ENCODE data around the gene SH2D3A. TPM values are rescaled to one million over a fixed set of nuclear protein-coding genes. Genes with fewer than 3 reads are reported as not detected.

The SH2D3A gene
- total and polyA plus RNA-seq, 2 donors (not counting 3 experiments of a cell fraction or from before 2014, with no cell fraction given) = 0.04 to 0.53 TPM

DNA sequence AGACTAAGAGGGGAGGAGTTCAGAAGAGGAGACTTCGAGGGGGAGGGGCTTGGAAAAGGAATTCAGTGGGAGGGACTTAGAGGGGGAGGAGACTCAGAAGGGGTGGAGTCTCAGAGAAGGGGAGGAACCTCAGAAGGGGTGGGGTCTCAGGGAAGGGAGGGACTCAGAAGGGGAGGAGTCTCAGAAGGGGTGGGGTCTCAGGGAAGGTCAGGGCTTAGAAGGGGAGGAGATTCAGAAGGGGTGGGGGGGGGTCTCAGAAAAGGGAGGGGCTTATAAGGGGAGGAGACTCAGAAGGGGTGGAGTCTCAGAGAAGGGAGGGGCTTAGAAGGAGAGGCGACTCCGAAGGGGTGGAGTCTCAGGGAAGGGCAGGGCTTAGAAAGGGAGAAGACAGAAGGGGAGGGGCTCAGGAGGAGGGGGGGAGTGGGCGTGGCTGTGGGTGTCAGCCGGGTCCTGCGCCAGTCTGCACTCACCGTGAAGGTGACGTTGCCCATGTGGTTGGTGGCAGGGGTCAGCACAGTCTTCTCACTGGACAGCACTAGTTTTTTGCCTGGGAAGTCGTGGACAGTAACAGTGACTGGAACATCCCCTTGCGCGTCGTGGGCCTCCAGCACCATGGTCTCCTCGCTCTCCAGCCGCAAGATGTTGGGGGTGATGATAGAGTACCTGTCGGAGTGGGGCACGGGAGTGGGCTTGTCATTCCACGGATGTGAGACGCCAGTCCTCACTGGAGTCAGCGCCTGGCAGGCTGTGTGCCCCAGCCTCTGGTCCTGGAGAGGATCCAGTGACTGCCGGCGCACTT, 48.3 kb downstream of the SH2D3A start:
- POLR2A ChIA-PET = no interaction called here
- H2AFZ ChIP-seq (ENCODE audit: low read depth, low read length) = no peak overlapping the region
- no peaks in the 10 kb centered on the region for H3K79me2 ChIP-seq (ENCODE audit: control insufficient read depth, insufficient read depth, low read length)
- no peaks in the 10 kb centered on the region for H3K9me1 ChIP-seq (replicated peaks; ENCODE audit: control insufficient read depth, extremely low read depth, insufficient read depth, low read length)
- H3K27me3 ChIP-seq (ENCODE audit: control insufficient read depth in 2 of 2, insufficient read depth in 2 of 2, low read length in 2 of 2) = no peaks in the 10 kb centered on the region
- no peak overlapping the region for H3K9ac ChIP-seq (replicated peaks; ENCODE audit: extremely low read depth, insufficient read depth, low read length)
- CTCF ChIA-PET = no interaction called here
- no peaks in the 10 kb centered on the region for H4K20me1 ChIP-seq (replicated peaks; ENCODE audit: control insufficient read depth, extremely low read depth, insufficient read depth, low read length)
- H3K4me3 ChIP-seq (replicated peaks in 1 of 3; ENCODE audit: insufficient read depth in 1 of 3, low read depth in 1 of 3, low read length in 3 of 3) = no peak overlapping the region
- no peaks in the 10 kb centered on the region for H3K9me3 ChIP-seq (replicated peaks; ENCODE audit: control insufficient read depth, insufficient read depth, low read length)
- no peak overlapping the region for H3K4me2 ChIP-seq (ENCODE audit: insufficient read depth, low read length)
- no peaks in the 10 kb centered on the region for H3K4me1 ChIP-seq (ENCODE audit: control insufficient read depth, extremely low read depth, insufficient read depth, low read length)
- H3K27ac ChIP-seq (ENCODE audit: insufficient read depth, low read depth, low read length) = no peak overlapping the region
- no peaks in the 10 kb centered on the region for H3K36me3 ChIP-seq (ENCODE audit: control insufficient read depth in 2 of 2, extremely low read depth in 1 of 2, insufficient read depth in 2 of 2, low read length in 2 of 2)
- TF ChIP-seq, protein P1, sequence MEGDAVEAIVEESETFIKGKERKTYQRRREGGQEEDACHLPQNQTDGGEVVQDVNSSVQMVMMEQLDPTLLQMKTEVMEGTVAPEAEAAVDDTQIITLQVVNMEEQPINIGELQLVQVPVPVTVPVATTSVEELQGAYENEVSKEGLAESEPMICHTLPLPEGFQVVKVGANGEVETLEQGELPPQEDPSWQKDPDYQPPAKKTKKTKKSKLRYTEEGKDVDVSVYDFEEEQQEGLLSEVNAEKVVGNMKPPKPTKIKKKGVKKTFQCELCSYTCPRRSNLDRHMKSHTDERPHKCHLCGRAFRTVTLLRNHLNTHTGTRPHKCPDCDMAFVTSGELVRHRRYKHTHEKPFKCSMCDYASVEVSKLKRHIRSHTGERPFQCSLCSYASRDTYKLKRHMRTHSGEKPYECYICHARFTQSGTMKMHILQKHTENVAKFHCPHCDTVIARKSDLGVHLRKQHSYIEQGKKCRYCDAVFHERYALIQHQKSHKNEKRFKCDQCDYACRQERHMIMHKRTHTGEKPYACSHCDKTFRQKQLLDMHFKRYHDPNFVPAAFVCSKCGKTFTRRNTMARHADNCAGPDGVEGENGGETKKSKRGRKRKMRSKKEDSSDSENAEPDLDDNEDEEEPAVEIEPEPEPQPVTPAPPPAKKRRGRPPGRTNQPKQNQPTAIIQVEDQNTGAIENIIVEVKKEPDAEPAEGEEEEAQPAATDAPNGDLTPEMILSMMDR (IDR thresholded peaks at IDR 0.05; ENCODE audit: extremely low read depth in 1 of 2, insufficient read depth in 1 of 2, low read depth in 1 of 2, low read length in 2 of 2) = no peak
- no peak for TF ChIP-seq POLR2AphosphoS5 (IDR thresholded peaks at IDR 0.05; ENCODE audit: insufficient read depth, low read depth, low read length)
- no peak for TF ChIP-seq JUN (IDR thresholded peaks at IDR 0.05; ENCODE audit: borderline replicate concordance, insufficient read depth, insufficient read length, low read depth)
- TF ChIP-seq, protein P2, sequence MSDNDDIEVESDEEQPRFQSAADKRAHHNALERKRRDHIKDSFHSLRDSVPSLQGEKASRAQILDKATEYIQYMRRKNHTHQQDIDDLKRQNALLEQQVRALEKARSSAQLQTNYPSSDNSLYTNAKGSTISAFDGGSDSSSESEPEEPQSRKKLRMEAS (IDR thresholded peaks at IDR 0.05; ENCODE audit: insufficient read depth, insufficient read length) = no peak
- no peak for TF ChIP-seq POLR2A (IDR thresholded peaks at IDR 0.05; ENCODE audit: low read depth, low read length)
- TF ChIP-seq GATA2 (IDR thresholded peaks at IDR 0.05; ENCODE audit: insufficient read depth, insufficient read length, low read depth, low read length) = no peak
- TF ChIP-seq FOS (IDR thresholded peaks at IDR 0.05; ENCODE audit: borderline replicate concordance, insufficient read depth, low read length) = no peak
- TF ChIP-seq MYC (IDR thresholded peaks at IDR 0.05; ENCODE audit: low read depth, low read length) = no peak
- no peak for TF ChIP-seq EZH2 (IDR thresholded peaks at IDR 0.05; ENCODE audit: borderline replicate concordance, low read depth, low read length, severe bottlenecking)
- no TSS peak for BruUV-seq (replicated peaks)
- dilution Hi-C loops (cut with MboI; ENCODE audit: extremely low pct_ligation_motif_present, low sequenced_read_pairs) = no loop called here
- no peak for DNase-seq (ENCODE audit: low read depth, low spot score)
- no peak for FAIRE-seq
- intact Hi-C loops (cut with micrococcal nuclease) = no loop called here
